GM18507 (cell line): ENCODE results near the gene ALAS1.

Experiments
- DNase-seq: peaks from one replicate; pipeline ENCODE4 v3.0.0; 2011; ENCODE audit warnings: low read depth; ENCODE audit not compliant: insufficient read length; ENCODE audit errors: extremely low spot score
- FAIRE-seq: peaks from 2 replicates; lab custom pipeline; 2011; peaks lifted over from hg19 to GRCh38; lab: Jason Lieb, UNC

Gene ALAS1

GRCh38 chr3:52195823-52196331, 2.1 kb upstream of the ALAS1 start:
- DNase-seq (no peak), FAIRE-seq (no peak)

- FAIRE-seq (no peak), DNase-seq (no peak)
Observed at GRCh38 chr3:52196977-52197376, 983 bp upstream of the ALAS1 start.

DNA sequence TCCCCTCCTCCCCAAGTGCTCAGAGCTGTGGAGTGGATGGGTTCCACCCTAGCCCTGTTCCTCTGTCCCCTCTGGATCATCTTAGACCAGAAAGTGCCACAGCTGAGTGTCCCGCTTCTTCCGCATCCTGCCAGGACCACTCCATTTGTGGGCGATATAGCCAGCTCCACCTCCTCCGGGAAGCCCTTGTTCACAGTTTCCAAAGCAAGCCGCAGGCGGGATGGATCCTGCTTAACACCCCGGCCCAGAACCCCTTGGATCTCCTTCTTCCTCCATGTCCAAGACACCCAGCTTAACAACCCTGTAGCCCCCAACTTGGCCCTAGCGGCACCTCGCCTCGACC, 490 bp upstream of the ALAS1 start:
- DNase-seq (no peak), FAIRE-seq (no peak)

- DNase-seq (no peak), FAIRE-seq (peak; percentile 29)
Observed at GRCh38 chr3:52198643-52199608, 966 bp downstream of the ALAS1 start.

DNA sequence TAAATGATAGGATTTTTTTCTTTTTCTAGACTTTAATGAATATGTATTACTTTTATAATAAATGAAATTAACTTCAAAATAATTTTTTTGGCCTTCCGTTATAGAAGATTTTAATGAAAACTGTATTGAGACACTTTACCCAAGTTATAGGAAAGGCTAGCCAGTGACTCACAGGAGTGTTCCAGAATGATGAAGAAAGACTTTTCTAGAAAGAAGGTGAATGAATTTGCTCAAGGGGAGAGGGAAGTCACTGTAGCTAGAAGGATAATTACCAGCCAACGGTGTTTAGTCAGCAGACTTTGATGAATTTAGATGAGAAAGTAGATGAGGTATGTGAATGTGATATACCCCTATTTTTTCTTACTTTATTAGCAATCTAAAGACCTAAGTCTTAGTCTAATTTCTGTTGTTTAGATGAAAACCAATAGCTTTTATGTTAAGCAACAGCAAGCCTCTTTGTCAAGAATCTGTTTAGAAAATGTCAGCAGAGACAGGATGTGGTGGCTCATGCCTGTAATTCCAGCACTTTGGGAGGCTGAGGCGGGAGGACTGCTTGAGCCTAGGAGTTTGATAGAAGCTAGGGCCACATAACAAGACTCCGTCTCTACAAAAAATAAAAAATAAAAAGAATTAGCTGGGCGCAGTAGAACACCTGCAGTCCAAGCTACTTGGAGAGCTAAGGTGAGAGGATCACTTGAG, 3.2 kb downstream of the ALAS1 start:
- FAIRE-seq (no peak), DNase-seq (no peak)

- peak; percentile 45 for FAIRE-seq
- no peak for DNase-seq
Observed at GRCh38 chr3:52202384-52203077, 4.6 kb downstream of the ALAS1 start.

- no peak for DNase-seq
- no peak for FAIRE-seq
Observed at GRCh38 chr3:52203701-52204100, 5.7 kb downstream of the ALAS1 start.

- FAIRE-seq, result no peak
- DNase-seq, result no peak
Observed at GRCh38 chr3:52204337-52205073, 6.5 kb downstream of the ALAS1 start.

DNA sequence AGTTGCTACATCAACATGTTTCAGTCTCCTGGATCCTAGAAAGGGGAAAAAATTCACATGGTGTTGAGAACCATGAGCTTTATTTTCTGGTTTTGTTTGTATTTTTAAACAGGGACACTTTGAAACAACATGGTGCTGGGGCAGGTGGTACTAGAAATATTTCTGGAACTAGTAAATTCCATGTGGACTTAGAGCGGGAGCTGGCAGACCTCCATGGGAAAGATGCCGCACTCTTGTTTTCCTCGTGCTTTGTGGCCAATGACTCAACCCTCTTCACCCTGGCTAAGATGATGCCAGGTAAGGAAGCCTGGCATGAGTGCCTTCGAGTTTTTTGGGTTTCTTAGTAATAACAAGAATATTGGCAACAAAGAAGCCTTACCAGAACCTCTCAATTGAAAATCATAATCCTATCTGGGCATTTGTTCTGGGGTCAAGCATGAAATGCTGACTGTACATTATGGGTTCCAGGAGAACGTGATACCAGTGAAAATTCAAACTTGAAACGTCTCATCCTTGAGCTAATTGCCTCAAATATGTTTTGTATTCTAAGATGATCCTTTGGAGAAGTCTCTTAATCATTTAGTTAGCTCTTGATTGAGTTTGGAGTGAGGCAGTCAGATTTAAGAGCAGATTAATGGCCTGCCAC, 7.9 kb downstream of the ALAS1 start:
- DNase-seq (no peak), FAIRE-seq (no peak)

- FAIRE-seq (no peak), DNase-seq (no peak)
Observed at GRCh38 chr3:52208556-52208955, 10.6 kb downstream of the ALAS1 start.

DNA sequence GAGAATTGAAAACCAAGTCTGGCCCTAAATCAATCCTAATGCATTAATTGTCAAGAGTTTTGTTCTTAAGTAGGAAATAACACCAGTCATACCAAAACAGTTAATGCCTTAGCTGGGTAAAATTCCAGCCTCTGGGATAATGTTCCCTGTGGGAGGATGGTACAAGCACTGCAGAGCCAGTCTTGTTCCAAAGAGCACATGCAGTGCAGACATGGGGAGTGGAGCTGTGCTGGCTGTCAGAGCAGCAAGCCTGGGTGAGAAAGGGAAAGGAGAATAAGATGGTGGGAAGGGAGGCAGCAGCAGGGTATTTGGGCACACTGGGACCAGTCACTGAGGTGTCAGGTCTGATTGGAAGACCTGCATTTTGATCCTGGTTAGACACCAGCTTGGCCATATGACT, 12.1 kb downstream of the ALAS1 start:
- no peak for FAIRE-seq

DNA sequence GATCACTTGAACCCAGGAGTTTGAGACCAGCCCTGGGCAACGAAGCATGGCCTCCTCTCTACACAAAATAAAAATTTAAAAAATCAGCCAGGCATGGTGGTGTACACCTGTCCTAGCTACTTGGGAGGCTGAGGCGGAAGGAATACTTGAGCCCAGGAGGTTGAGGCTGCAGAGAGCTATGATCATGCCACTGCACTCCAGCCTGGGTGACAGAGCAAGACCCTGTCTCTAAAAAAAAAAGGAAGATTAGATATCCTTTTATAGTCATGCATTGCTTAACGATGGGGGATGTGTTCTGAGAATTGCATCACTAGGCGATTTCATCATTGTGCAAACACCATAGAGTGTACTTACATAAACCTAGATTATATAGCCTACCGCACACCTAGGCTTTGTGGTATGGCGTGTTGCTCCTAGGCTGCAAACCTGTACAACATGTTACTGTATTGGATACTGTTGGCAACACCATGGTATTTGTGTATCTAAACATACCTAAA, 12.6 kb downstream of the ALAS1 start:
- DNase-seq, result no peak
- no peak for FAIRE-seq

More for the DNA sequence above, 12.1 kb downstream of the ALAS1 start:
- DNase-seq, result no peak

GRCh38 chr3:52211268-52211891, 13.4 kb downstream of the ALAS1 start:
- no peak for DNase-seq
- FAIRE-seq, result no peak

- FAIRE-seq (no peak), DNase-seq (no peak)
Observed at GRCh38 chr3:52213005-52213404, 15.0 kb downstream of the ALAS1 start.

DNA sequence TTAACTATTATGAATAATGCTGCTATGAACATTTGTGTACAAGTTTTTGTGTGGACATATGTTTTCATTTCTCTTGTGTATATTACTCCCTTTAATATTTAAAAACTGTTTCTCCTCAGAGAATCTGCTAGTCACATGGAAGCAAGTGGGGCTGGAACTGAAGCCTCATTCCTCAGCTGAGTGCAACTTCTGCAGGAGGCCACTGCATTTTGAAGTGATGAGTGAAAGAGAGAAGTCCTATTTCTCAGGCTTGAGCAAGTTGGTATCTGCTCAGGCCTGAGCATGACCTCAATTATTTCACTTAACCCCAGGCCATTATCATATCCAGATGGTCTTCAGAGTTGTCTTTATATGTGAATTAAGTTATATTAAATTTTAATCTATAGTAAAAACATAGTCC, 15.9 kb downstream of the ALAS1 start:
- FAIRE-seq (no peak), DNase-seq (no peak)

DNA sequence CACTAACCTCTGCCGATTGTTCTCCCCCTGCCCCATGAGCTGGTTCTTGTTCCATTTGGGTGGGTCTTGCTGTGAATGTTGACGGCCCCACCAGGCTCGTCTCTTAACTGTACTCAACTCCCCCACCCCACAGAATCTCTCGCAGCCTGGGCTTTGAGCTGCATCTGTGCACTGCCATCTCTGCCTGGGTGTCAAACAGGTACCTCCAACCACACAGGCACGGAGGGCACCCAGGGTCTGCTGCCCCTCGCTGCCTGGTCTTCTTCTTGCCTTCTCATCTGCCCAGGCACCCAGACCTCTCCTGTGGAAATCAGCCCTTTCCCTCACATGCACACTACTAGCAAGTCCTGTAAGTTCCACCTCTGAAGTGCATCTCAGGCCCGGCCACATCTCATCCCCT, 17.4 kb downstream of the ALAS1 start:
- DNase-seq (no peak), FAIRE-seq (no peak)

DNA sequence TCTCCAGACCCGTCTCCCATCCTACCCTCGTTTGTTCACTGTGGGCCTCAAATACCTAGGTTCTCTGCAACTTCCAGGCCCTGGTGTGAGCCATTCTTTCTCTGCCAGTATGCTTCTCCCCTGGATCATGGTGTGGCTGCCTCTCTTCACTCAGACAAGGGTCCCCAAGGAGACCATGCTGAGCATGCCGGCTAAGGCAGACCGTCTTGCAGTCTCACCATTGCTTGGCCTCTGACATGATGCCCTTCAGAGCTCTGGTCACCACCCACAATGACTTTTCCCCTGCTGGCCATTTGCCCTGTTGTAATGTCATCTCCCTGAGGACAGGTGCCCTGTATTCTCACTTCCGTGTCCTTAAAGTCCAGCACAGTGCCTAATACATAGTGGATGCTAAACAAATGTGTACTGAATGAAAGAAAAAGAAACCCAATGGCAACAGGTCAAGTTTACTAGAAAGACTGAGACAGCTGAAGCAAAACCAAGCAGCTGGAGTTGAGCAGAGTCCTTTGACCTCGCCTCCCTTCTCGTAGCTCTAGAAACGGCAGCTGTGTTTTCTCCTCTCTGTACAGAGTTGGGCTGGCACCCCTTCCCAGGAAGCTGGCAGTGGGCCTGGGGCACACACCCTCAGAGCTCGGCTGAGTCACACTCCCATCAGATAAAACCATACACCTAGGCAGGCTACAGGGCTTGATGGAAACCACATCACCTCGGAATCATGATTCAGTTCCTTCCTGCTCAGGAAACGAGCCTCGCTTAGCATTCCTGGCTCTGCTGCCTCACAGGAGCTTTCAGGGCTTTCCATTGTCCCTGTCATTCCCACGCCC, 18.8 kb downstream of the ALAS1 start:
- no peak for DNase-seq
- FAIRE-seq, result no peak

DNA sequence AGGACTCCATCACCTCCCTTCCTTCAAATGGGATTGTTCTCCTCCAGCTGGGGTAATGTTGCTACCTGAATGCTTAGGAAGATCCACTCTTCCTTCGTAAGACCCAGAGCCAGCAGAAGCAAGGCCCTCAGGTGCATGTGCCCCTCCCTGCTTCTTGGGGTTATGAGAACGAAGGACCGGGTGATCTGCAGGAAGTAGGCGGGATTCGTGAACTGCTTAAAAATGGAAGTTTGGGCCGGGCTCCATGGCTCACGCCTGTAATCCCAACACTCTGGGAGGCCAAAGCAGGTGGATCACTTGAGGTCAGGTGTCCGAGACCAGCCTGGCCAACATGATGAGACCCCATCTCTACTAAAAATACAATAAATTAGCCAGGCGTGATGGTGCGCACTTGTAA, 19.4 kb downstream of the ALAS1 start:
- FAIRE-seq, result no peak
- DNase-seq, result no peak
